Subcutaneous abdominal adipose tissue (tissue), 5 donors: ENCODE data around the gene DISP3.

Source experiments
- H3K27ac ChIP-seq: one replicate; pipeline ENCODE4 v1.7.0; 2013; ENCODE audit warnings: low read depth, mild to moderate bottlenecking, inconsistent platforms, low read length, moderate library complexity
- H3K27me3 ChIP-seq, 5 donors: one replicate each; pipeline ENCODE4 v1.7.0; 2013; ENCODE audit warnings: low read length in 5 of 5, inconsistent platforms in 1 of 5; ENCODE audit not compliant: control insufficient read depth in 5 of 5, insufficient read depth in 4 of 5
- H3K36me3 ChIP-seq, 5 donors: one replicate each; pipeline ENCODE4 v1.7.0; 2013; ENCODE audit warnings: low read length in 5 of 5; ENCODE audit not compliant: control insufficient read depth in 5 of 5, insufficient read depth in 5 of 5
- H3K4me1 ChIP-seq, 5 donors: one replicate each; pipeline ENCODE4 v1.7.0; 2013; ENCODE audit warnings: low read length in 5 of 5, mild to moderate bottlenecking in 3 of 5, moderate library complexity in 1 of 5; ENCODE audit not compliant: control insufficient read depth in 5 of 5, insufficient read depth in 5 of 5
- H3K4me3 ChIP-seq, 5 donors: one replicate each; pipeline ENCODE4 v1.7.0; 2013; ENCODE audit warnings: low read length in 5 of 5, low read depth in 1 of 5
- H3K9ac ChIP-seq, 5 donors: one replicate each; pipeline ENCODE4 v1.7.0; 2013; ENCODE audit warnings: low read length in 5 of 5, mild to moderate bottlenecking in 4 of 5, moderate library complexity in 3 of 5
- H3K9me3 ChIP-seq, 5 donors: one replicate each; pipeline ENCODE4 v1.7.0; 2013; ENCODE audit warnings: low read length in 5 of 5; ENCODE audit not compliant: control insufficient read depth in 5 of 5
- donor health status: healthy.
- donor health status: healthy.
- donor health status: healthy.
- donor health status: healthy.
- donor health status: healthy.

DISP3 gene

GRCh38 chr1:11559591-11559970, 80.6 kb downstream of the DISP3 start:
- Histone ChIP-seq H3K9me3 (no peaks in the 10 kb centered on the region), H3K4me3 (no peak overlapping the region), H3K4me1 (no peaks in the 10 kb centered on the region), H3K9ac (no peak overlapping the region), H3K27me3 (peaks cover 25 to 56% (median 37%) of the 10 kb centered on the region in 5 donors), H3K27ac (no peak overlapping the region), H3K36me3 (no peaks in the 10 kb centered on the region)

GRCh38 chr1:11560061-11560460, 81.1 kb downstream of the DISP3 start:
- no peak overlapping the region for H3K27ac ChIP-seq
- H3K27me3 ChIP-seq: peaks cover 25 to 52% (median 34%) of the 10 kb centered on the region in 5 donors

GRCh38 chr1:11561740-11562139, 82.8 kb downstream of the DISP3 start:
- Histone ChIP-seq H3K9ac (no peak overlapping the region), H3K27ac (no peak overlapping the region), H3K36me3 (no peaks in the 10 kb centered on the region), H3K4me1 (no peaks in the 10 kb centered on the region), H3K4me3 (no peak overlapping the region), H3K9me3 (no peaks in the 10 kb centered on the region), H3K27me3 (peaks cover 22 to 43% (median 34%) of the 10 kb centered on the region in 5 donors)

More at GRCh38 chr1:11560061-11560460, 81.1 kb downstream of the DISP3 start:
- Histone ChIP-seq H3K36me3 (no peaks in the 10 kb centered on the region), H3K9me3 (no peaks in the 10 kb centered on the region), H3K4me1 (no peaks in the 10 kb centered on the region), H3K9ac (no peak overlapping the region), H3K4me3 (no peak overlapping the region)

GRCh38 chr1:11562664-11563063, 83.7 kb downstream of the DISP3 start:
- Histone ChIP-seq H3K27ac (no peak overlapping the region), H3K9me3 (no peaks in the 10 kb centered on the region), H3K4me1 (no peaks in the 10 kb centered on the region), H3K27me3 (peaks cover 22 to 45% (median 34%) of the 10 kb centered on the region in 5 donors), H3K4me3 (no peak overlapping the region), H3K9ac (no peak overlapping the region), H3K36me3 (no peaks in the 10 kb centered on the region)

GRCh38 chr1:11563560-11564069, 84.7 kb downstream of the DISP3 start:
- Histone ChIP-seq H3K27ac (no peak overlapping the region), H3K9me3 (no peaks in the 10 kb centered on the region), H3K36me3 (no peaks in the 10 kb centered on the region), H3K4me3 (no peak overlapping the region), H3K9ac (no peak overlapping the region), H3K27me3 (peaks cover 17 to 45% (median 30%) of the 10 kb centered on the region in 5 donors), H3K4me1 (no peaks in the 10 kb centered on the region)

- Histone ChIP-seq H3K27ac (no peak overlapping the region), H3K4me3 (no peak overlapping the region), H3K27me3 (peaks cover 18 to 40% (median 26%) of the 10 kb centered on the region in 5 donors), H3K9ac (no peak overlapping the region), H3K4me1 (no peaks in the 10 kb centered on the region), H3K9me3 (no peaks in the 10 kb centered on the region), H3K36me3 (no peaks in the 10 kb centered on the region)
Observed at GRCh38 chr1:11564237-11564636, 85.3 kb downstream of the DISP3 start.

- Histone ChIP-seq H3K27me3 (peaks cover 22 to 36% (median 31%) of the 10 kb centered on the region in 5 donors), H3K27ac (no peak overlapping the region), H3K36me3 (no peaks in the 10 kb centered on the region), H3K9me3 (no peaks in the 10 kb centered on the region), H3K4me3 (no peak overlapping the region), H3K9ac (no peak overlapping the region), H3K4me1 (peaks cover 0 to 5% (median 0%) of the 10 kb centered on the region in 5 donors)
Observed at GRCh38 chr1:11566042-11566850, 87.3 kb downstream of the DISP3 start.

GRCh38 chr1:11567244-11568065, 88.5 kb downstream of the DISP3 start:
- H3K4me1 ChIP-seq: peaks cover 0 to 15% (median 0%) of the 10 kb centered on the region in 5 donors
- no peaks in the 10 kb centered on the region for H3K36me3 ChIP-seq
- no peak overlapping the region for H3K4me3 ChIP-seq
- no peak overlapping the region for H3K9ac ChIP-seq
- H3K9me3 ChIP-seq: no peaks in the 10 kb centered on the region
- H3K27me3 ChIP-seq: peaks cover 21 to 39% (median 33%) of the 10 kb centered on the region in 5 donors
- H3K27ac ChIP-seq: no peak overlapping the region

GRCh38 chr1:11568687-11569086, 89.7 kb downstream of the DISP3 start:
- peaks cover 17 to 32% (median 24%) of the 10 kb centered on the region in 5 donors for H3K27me3 ChIP-seq
- no peak overlapping the region for H3K27ac ChIP-seq
- H3K9ac ChIP-seq: no peak overlapping the region
- H3K9me3 ChIP-seq: no peaks in the 10 kb centered on the region
- H3K4me3 ChIP-seq: no peak overlapping the region
- no peaks in the 10 kb centered on the region for H3K36me3 ChIP-seq
- peaks cover 0 to 16% (median 0%) of the 10 kb centered on the region in 5 donors for H3K4me1 ChIP-seq

GRCh38 chr1:11569551-11569950, 90.6 kb downstream of the DISP3 start:
- H3K9ac ChIP-seq: no peak overlapping the region
- peaks cover 17 to 32% (median 22%) of the 10 kb centered on the region in 5 donors for H3K27me3 ChIP-seq
- H3K36me3 ChIP-seq: no peaks in the 10 kb centered on the region
- no peak overlapping the region for H3K4me3 ChIP-seq
- peaks cover 0 to 16% (median 0%) of the 10 kb centered on the region in 5 donors for H3K4me1 ChIP-seq
- no peak overlapping the region for H3K27ac ChIP-seq
- H3K9me3 ChIP-seq: no peaks in the 10 kb centered on the region
